ENCODE results near the gene MLN.
A peak's percentile ranks its signal among the peaks of the same experiment; 100 is the strongest.

MLN gene

DNA sequence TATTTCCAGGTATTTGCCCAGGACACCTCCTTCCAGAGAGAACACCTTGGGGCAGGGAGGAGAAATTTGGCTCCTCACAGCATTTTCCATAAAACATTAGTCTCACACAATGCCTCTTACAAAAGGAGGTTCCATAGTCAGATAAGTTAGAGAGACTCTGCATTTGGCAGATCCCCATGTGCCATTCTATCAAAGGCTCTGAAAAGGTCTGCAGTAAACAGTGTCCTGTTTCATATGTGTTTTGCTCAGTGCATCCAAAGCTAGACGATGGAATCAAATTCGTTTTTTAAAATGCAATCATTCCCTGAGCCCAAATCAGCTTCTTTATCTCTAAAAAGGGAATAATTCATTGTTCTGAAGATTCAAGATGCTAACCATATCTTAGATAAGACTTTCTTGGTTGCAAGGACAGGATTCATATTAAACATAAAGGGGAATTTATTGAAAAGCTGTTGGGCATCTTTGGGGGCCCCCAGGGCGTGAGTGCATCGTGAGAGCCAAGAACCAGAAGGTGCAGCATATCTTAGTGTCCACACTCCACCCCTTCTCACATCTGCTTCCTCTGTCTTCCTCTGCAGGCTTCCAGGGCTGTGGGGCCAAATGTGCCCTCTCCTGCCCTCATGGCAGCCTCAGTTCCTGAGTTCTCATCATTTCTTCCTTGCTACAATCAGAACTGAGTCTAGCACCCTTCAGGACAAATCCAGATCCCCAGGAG is 41.4 kb upstream of the MLN start:
- TF ChIP-seq Cebpa-rat (IDR thresholded peaks at IDR 0.05): no peak
- Histone ChIP-seq H4K20me1 (peaks cover 10% of the 10 kb centered on the region; the same call in 1 of the 2 replicates), H3K9me3 (no peaks in the 10 kb centered on the region), H3K27me3 (no peaks in the 10 kb centered on the region), H3K36me3 (no peaks in the 10 kb centered on the region), H3K4me3 (no peak overlapping the region), H3K9ac (no peak overlapping the region), H3K4me2 (no peak overlapping the region), H3K27ac (no peak overlapping the region), H3K4me1 (peaks cover 11% of the 10 kb centered on the region)

DNA sequence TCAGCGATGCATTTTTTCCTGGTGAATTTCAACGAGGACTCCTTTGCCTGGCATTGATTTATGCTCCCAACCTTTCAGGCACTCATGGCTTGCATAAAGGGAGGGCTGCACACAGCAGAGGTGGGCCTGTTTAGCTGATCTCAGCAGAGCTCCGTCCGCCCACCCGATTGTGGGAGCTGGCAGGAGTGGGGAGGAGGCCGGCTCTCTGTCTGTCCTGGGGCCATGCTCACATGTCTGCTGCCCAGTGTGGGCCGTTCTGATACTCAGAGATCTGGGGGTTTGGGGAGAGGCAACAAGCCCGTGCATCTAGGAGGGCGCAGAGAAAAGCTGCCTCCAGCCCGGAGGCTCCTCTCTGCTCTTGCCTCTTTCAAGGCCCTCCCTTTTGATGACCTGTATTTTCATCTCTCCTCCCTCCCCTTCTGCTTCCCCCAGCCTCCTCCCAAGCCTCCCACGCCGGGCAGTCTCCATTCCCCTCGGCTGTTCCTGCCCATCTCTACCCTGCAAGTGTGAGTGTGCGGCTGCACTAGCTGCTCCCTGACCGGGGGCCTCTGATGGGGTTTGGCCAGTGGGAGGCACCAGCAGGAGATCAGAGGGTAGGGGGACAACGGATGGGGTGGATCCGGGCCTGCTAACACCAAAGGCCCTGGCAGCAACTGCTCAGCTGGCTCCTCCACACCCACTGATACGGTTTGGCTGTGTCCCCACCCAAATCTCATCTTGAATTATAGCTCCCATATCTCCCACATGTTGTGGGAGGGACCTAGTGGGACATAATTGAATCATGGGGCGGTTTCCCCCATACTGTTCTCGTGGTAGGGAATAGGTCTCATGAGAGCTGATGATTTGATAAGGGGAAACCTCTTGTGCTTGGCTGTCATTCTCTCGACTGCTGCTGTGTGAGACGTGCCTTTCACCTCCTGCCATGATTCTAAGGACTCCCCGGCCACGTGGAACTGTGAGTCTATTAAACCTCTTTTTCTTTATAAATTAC is 39.6 kb upstream of the MLN start:
- H3K4me3 ChIP-seq: no peak overlapping the region
- H3K4me1 ChIP-seq: peaks cover 28% of the 10 kb centered on the region
- no peak for TF ChIP-seq Cebpa-rat (IDR thresholded peaks at IDR 0.05)
- no peaks in the 10 kb centered on the region for H3K27me3 ChIP-seq
- no peaks in the 10 kb centered on the region; the same call in 1 of the 2 replicates for H4K20me1 ChIP-seq
- no peak overlapping the region for H3K9ac ChIP-seq
- no peak overlapping the region for H3K27ac ChIP-seq
- H3K9me3 ChIP-seq: no peaks in the 10 kb centered on the region
- no peak overlapping the region for H3K4me2 ChIP-seq
- H3K36me3 ChIP-seq: no peaks in the 10 kb centered on the region

DNA sequence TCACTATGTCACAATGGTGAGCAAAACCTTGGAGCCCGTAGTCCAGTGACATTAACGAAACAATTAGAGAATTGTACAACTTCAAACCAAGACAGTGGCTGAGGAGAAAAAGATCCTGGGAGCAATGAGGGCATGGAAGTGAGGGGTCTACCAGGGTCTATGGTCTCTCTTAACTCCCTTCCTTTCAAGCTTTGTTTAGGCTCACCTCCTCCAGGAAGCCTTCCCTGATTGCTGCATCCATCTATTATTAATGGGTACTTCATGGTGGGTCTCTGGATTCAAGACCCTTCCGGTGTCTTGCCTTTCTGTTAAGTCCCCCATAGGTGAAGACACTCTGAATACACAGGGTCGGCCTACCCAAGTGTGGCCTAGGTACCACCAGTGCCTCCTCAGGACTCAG is 38.1 kb upstream of the MLN start:
- no peaks in the 10 kb centered on the region for H3K36me3 ChIP-seq
- H3K9me3 ChIP-seq: no peaks in the 10 kb centered on the region
- H3K9ac ChIP-seq: no peak overlapping the region
- H3K4me1 ChIP-seq: peaks cover 38% of the 10 kb centered on the region
- no peak overlapping the region for H3K4me2 ChIP-seq
- no peaks in the 10 kb centered on the region for H4K20me1 ChIP-seq
- TF ChIP-seq Cebpa-rat (IDR thresholded peaks at IDR 0.05): no peak
- no peak overlapping the region for H3K27ac ChIP-seq
- no peak overlapping the region for H3K4me3 ChIP-seq
- H3K27me3 ChIP-seq: no peaks in the 10 kb centered on the region

DNA sequence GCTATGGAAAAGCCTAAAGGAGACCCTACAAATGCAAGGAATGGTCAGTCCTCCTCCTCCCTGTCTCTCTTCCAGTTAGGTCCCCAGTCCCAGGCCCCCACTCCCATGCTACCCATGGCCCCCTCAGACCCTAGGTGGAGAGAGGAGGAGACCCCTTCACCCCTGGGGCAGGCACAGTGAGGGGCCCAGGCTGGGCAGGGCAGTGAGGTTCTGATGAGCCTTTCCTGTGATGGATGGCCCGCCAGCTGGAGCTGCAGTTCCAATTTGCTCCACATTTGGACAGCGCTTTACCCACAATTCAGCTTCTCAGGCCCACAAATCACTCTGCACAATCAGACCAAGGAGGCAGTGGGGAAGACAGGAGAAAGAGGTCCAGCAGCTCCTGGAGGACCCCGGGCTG is 37.3 kb upstream of the MLN start:
- Histone ChIP-seq H3K27ac (no peak overlapping the region), H3K9me3 (no peaks in the 10 kb centered on the region), H3K4me1 (peaks cover 38% of the 10 kb centered on the region), H3K9ac (no peak overlapping the region), H3K4me2 (no peak overlapping the region), H3K36me3 (no peaks in the 10 kb centered on the region), H4K20me1 (no peaks in the 10 kb centered on the region), H3K4me3 (no peak overlapping the region), H3K27me3 (no peaks in the 10 kb centered on the region)
- no peak for TF ChIP-seq Cebpa-rat (IDR thresholded peaks at IDR 0.05)

DNA sequence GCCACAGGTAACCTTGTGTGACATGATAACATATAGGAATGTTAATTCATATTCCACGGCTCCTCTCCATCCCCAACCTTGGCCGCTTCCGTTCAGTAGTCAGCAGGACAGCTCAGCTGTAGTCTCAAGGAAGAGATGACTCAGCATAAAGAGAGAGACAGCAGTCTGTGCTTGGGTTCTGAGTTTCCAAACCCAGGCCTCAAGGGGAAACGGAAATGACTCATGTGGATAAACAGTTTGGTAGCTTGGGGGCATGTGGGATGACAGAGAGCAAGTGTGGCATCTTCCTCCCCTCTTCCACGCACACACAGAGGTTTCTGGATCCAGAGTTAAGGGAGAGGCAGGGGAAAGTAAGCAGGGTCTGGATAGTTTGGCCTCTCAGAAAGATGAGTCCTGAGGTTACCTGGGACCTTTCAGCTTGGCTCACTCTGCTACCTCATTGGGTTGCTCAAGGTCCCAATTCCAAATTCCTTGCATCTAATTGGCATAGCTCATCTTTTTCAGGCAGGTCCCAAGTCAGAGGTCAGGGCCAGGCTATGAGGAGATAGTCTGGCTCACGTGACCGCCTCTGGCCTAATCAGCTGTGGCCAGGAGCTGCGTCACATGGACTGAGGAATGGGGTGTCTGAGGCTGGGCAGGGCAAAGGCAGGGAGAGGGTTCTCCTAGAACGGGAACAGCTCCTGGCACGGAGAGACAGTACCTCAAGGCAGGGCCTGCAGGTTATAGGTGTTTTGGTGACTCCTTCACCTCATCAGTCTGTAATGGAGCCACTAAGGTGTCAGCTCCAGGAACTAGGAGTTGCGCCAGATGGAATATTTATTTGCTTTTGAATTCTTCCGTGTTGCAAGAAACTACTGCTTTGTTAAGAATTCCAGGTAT is 36.5 kb upstream of the MLN start:
- H3K4me2 ChIP-seq: peak overlapping the region; percentile 60
- no peak overlapping the region for H3K4me3 ChIP-seq
- H3K36me3 ChIP-seq: no peaks in the 10 kb centered on the region
- no peaks in the 10 kb centered on the region for H3K27me3 ChIP-seq
- H3K27ac ChIP-seq: peak overlapping the region; percentile 8; the same call in 1 of the 2 replicates
- no peaks in the 10 kb centered on the region for H4K20me1 ChIP-seq
- H3K9ac ChIP-seq: no peak overlapping the region
- H3K4me1 ChIP-seq: peaks cover 38% of the 10 kb centered on the region
- H3K9me3 ChIP-seq: no peaks in the 10 kb centered on the region
- TF ChIP-seq Cebpa-rat (IDR thresholded peaks at IDR 0.05): no peak

DNA sequence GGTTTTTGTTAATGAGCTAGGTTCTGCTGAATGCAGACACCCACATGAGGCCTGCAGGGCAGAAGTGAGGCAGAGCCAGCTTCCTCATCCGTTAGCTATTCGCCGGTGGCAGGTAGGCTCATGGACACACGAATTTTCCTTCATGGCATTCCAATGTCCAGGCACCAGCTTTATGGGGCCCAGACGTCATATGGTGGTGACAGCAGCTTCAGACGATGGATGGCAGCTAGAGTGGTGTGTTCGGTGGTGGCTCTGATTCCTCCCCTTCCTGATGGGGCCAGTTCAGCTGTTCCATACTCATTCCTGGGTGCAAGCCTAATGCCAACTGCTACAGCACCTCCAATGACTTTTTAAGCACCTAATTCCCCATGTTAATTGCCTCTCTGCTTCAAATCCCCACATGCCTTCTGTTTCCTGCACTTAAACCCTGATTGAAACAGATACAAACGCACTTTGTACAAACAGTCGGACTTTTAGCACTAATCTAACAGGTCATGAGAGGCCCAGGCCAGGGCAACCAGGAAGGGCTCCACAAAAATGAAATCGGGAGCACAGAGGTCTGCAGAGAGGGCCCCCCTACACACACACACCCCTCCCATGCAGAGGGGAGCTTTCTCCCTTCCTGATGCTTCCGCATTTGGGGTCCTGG is 35.7 kb upstream of the MLN start:
- peak overlapping the region; percentile 60 for H3K4me2 ChIP-seq
- H3K4me1 ChIP-seq: peaks cover 38% of the 10 kb centered on the region
- H3K9me3 ChIP-seq: no peaks in the 10 kb centered on the region
- no peak overlapping the region for H3K27ac ChIP-seq
- no peaks in the 10 kb centered on the region for H3K27me3 ChIP-seq
- H3K9ac ChIP-seq: no peak overlapping the region
- no peak for TF ChIP-seq Cebpa-rat (IDR thresholded peaks at IDR 0.05)
- H3K4me3 ChIP-seq: no peak overlapping the region
- no peaks in the 10 kb centered on the region for H3K36me3 ChIP-seq
- H4K20me1 ChIP-seq: no peaks in the 10 kb centered on the region

DNA sequence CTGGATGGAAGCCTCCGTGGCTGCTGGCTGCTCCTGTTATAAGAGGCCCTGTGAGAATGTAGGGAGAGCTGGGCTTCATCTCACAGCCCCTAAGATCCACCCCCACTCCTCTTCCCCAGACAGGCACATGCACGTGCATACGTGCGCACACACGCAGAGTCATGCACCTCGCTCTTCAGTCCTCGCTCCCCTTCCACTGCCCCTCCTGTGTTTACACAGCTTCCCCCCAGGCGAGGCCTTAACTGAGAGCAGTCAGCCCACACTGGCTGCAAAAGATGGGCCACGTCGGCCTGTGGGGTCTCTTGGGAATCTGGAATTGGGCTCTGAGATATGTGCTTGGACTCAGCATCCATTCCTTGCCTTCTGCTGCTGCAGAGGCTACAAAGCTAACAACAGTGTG is 35.2 kb upstream of the MLN start:
- H3K27ac ChIP-seq: no peak overlapping the region
- H3K27me3 ChIP-seq: no peaks in the 10 kb centered on the region
- peaks cover 38% of the 10 kb centered on the region for H3K4me1 ChIP-seq
- H3K4me3 ChIP-seq: no peak overlapping the region
- TF ChIP-seq Cebpa-rat (IDR thresholded peaks at IDR 0.05): no peak
- no peaks in the 10 kb centered on the region for H3K36me3 ChIP-seq
- peaks cover 3% of the 10 kb centered on the region; the same call in 1 of the 2 replicates for H3K9me3 ChIP-seq
- H3K4me2 ChIP-seq: peak overlapping the region; percentile 60
- H3K9ac ChIP-seq: no peak overlapping the region
- no peaks in the 10 kb centered on the region for H4K20me1 ChIP-seq

DNA sequence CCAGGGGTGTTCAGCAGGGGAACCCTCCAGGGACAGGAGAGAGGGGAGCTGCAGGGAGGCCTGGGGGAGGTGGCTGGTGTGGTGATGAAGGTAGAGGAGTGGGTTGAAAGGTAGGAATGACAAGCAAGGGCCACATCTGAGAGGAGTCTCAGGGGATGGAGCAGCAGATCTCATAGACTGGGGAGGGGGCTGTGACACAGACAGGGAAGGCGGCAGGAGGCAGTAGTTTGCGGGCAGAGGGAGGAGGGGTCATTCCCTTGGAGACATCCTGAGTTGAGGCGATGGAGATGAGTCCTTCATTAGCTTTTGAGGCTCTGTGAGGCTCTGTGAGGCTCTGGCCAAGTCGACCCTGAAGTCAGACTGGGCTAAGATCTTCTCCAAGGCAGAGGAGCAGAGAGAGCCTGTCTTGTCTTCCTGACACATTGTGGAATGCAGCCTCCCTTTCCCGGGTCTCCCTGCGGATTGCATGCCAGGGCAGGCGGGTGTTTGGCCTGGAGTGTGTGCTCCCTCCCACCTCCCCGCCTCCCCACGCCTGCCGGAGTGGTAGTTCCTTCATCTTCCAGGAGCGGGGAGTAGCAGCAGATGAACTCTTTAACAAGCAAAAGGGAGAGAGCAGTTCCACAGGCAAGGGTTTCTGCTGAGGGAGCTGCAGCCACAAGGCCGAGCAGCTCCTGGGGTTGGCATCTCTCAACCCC is 34.3 kb upstream of the MLN start:
- Histone ChIP-seq H3K9me3 (peaks cover 8% of the 10 kb centered on the region; the same call in 1 of the 2 replicates), H3K9ac (no peak overlapping the region), H3K27ac (no peak overlapping the region), H3K27me3 (no peaks in the 10 kb centered on the region), H4K20me1 (no peaks in the 10 kb centered on the region), H3K36me3 (no peaks in the 10 kb centered on the region), H3K4me2 (peak overlapping the region; percentile 60), H3K4me1 (peaks cover 38% of the 10 kb centered on the region), H3K4me3 (no peak overlapping the region)
- TF ChIP-seq Cebpa-rat (IDR thresholded peaks at IDR 0.05): no peak

All from BLaER1 (cell line).